Measurements from ENCODE around the gene RALGAPA1. TPM values are rescaled to one million over a fixed set of nuclear protein-coding genes. Genes with fewer than 3 reads are reported as not detected.

Gene RALGAPA1
- total RNA-seq, 1 donor from 2014 or later = 47.9 TPM

GRCh38 chr14:35506927-35507326 lies 302.2 kb downstream of the RALGAPA1 start:
- no peak for TF ChIP-seq CTCF (IDR thresholded peaks at IDR 0.05)
- Mint-ChIP-seq H3K27me3 (ENCODE audit: unreplicated experiment) (peaks cover 42% of the 10 kb centered on the region), H3K4me1 (ENCODE audit: unreplicated experiment) (no peaks in the 10 kb centered on the region), H3K9me3 (ENCODE audit: unreplicated experiment) (no peaks in the 10 kb centered on the region), H3K36me3 (ENCODE audit: unreplicated experiment) (no peaks in the 10 kb centered on the region), H3K4me3 (ENCODE audit: unreplicated experiment) (no peak overlapping the region), H3K27ac (ENCODE audit: unreplicated experiment) (no peak overlapping the region)
- no peak for DNase-seq (ENCODE audit: extremely low spot score, unreplicated experiment)

- no peak for TF ChIP-seq CTCF (IDR thresholded peaks at IDR 0.05)
- DNase-seq (ENCODE audit: extremely low spot score, unreplicated experiment) = no peak
- Mint-ChIP-seq H3K9me3 (ENCODE audit: unreplicated experiment) (no peaks in the 10 kb centered on the region), H3K27ac (ENCODE audit: unreplicated experiment) (no peak overlapping the region), H3K4me3 (ENCODE audit: unreplicated experiment) (no peak overlapping the region), H3K4me1 (ENCODE audit: unreplicated experiment) (no peaks in the 10 kb centered on the region), H3K27me3 (ENCODE audit: unreplicated experiment) (peaks cover 47% of the 10 kb centered on the region), H3K36me3 (ENCODE audit: unreplicated experiment) (no peaks in the 10 kb centered on the region)
Observed at GRCh38 chr14:35506461-35506860, 302.6 kb downstream of the RALGAPA1 start.

- H3K9me3 Mint-ChIP-seq (ENCODE audit: unreplicated experiment) = peaks cover 4% of the 10 kb centered on the region
- no peaks in the 10 kb centered on the region for H3K4me1 Mint-ChIP-seq (ENCODE audit: unreplicated experiment)
- no peak for TF ChIP-seq CTCF (IDR thresholded peaks at IDR 0.05)
- H3K27ac Mint-ChIP-seq (ENCODE audit: unreplicated experiment) = no peak overlapping the region
- H3K36me3 Mint-ChIP-seq (ENCODE audit: unreplicated experiment) = no peaks in the 10 kb centered on the region
- no peak for DNase-seq (ENCODE audit: extremely low spot score, unreplicated experiment)
- no peak overlapping the region for H3K4me3 Mint-ChIP-seq (ENCODE audit: unreplicated experiment)
- H3K27me3 Mint-ChIP-seq (ENCODE audit: unreplicated experiment) = peaks cover 53% of the 10 kb centered on the region
Observed at GRCh38 chr14:35504260-35504659, 304.8 kb downstream of the RALGAPA1 start.

- Mint-ChIP-seq H3K27me3 (ENCODE audit: unreplicated experiment) (peaks cover 52% of the 10 kb centered on the region), H3K4me1 (ENCODE audit: unreplicated experiment) (no peaks in the 10 kb centered on the region), H3K36me3 (ENCODE audit: unreplicated experiment) (no peaks in the 10 kb centered on the region), H3K4me3 (ENCODE audit: unreplicated experiment) (no peak overlapping the region), H3K27ac (ENCODE audit: unreplicated experiment) (no peak overlapping the region), H3K9me3 (ENCODE audit: unreplicated experiment) (peaks cover 4% of the 10 kb centered on the region)
- TF ChIP-seq CTCF (IDR thresholded peaks at IDR 0.05) = no peak
- DNase-seq (ENCODE audit: extremely low spot score, unreplicated experiment) = no peak
Observed at GRCh38 chr14:35503646-35504045, 305.4 kb downstream of the RALGAPA1 start.

GRCh38 chr14:35499180-35499579 lies 309.9 kb downstream of the RALGAPA1 start:
- Mint-ChIP-seq H3K9me3 (ENCODE audit: unreplicated experiment) (peaks cover 4% of the 10 kb centered on the region), H3K27me3 (ENCODE audit: unreplicated experiment) (peaks cover 43% of the 10 kb centered on the region), H3K36me3 (ENCODE audit: unreplicated experiment) (no peaks in the 10 kb centered on the region), H3K27ac (ENCODE audit: unreplicated experiment) (no peak overlapping the region), H3K4me1 (ENCODE audit: unreplicated experiment) (no peaks in the 10 kb centered on the region), H3K4me3 (ENCODE audit: unreplicated experiment) (no peak overlapping the region)
- TF ChIP-seq CTCF (IDR thresholded peaks at IDR 0.05) = no peak
- DNase-seq (ENCODE audit: extremely low spot score, unreplicated experiment) = no peak

All from osteocyte (in vitro differentiated cells).